ENCODE measurements around the gene EVC.
"Not testable (repeated sequence)": the region's sequence is repeated elsewhere in the genome, so short reads cannot be mapped to it uniquely, and the experiment has no call there.

EVC gene

GRCh38 chr4:5708449-5709206, 2.4 kb upstream of the EVC start, which contains the start of gene EVC2:
TSS of gene EVC2 (minus strand) at chr4:5708559. CDS start at chr4:5708513, 46 bp downstream.
- no peak for DNase-seq (ENCODE audit: low read depth)

DNA sequence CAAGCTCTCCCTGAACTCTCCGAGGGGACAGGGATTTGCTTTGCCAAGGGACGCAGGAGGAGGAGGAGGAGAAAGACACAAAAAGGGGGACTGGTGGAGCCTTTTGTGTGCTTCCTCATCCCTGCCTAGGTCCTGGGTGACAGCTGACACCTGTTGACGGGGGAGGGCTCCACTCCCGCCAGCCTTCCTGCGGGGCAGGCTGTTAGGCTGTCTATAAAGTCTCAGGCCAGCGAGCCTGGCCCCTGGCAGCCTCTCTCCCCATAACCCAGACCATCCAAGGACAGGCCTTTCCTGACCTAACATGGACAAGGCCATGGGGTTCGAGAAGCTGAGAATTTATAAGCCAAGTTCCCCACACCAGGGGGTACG, 1.8 kb upstream of the EVC start:
- DNase-seq (ENCODE audit: low read depth): no peak

DNA sequence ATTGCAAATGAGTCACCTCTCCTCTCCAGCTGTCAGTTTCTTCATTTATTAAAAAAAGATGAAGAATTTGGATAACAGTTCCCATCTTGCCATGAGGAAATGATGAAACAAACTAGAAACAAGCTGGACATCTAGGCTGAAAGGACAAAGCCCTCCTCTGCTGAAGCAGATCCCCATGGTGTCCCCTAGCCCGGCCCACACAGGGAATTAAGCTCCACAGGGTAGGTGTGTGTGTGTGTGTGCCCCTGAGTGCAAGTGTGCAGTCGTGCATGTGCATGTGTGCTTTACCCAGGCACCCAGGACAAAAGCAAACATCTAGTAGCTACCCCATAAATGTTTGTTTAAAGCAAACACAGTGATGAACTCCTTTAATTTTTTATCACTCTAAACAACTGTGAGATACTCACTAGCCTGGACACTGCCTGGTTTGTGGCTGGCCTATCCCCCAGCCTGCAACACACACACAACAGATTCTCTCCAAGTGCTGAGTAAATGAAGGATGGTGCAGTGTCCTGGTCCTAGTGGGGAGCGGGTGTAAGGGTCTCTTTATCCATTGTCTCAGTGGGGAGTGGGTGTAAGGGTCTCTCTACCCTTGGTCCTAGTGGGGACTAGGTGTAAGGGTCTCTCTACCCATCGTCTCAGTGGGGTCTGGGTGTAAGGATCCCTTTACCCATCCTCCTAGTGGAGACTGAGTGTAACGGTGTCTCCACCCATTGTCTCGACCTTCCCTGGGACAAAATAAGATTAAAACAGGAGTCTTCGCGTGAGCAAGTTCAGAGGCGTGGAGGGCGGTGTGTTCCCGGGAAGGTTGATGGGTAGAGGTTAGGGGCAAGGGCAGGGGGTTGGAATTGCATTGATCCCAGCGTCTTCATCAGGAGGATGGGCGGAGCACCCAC, 688 bp upstream of the EVC start:
- DNase-seq (ENCODE audit: low read depth): no peak

GRCh38 chr4:5711479-5712184, 631 bp downstream of the EVC start:
- no peak for DNase-seq (ENCODE audit: low read depth)

DNA sequence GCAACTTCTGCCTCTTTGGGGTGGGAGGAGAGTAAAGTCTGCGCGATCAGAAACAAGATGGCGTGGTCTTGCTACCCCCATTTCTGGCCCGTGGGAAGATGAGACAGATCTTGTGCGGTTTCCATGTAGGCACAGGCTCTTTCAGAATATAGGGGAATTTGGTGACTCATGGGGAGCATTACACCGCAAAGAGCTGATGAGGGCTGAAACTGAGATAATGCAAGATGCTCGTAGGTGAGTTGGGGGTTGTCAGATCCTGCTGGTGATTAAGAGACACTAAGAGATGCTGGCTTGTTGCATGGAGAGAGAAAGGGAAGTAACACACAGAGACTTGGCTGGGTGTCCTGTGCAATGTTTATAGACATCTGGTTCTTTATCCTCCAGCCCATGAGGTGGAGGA, 1.5 kb downstream of the EVC start:
- DNase-seq (ENCODE audit: low read depth): no peak

DNA sequence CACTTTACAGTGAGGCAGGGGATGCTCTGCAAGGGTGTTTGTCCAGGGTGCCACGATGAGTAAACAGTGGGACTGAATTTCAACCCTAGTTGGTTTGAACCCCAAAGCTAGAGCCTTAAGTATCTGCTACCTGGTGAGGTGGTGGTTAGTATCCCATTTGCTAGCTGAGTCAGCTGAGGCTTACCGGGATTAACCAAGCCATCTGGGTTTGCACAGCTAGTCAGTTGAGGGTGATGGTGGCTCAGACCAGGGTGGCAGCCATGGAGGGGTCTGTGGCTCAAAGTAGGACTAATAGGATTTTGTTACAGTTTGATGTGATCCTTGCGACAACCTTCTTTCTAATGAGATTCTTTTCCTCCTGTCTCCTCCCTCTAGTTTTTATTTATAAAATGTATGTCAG, 1.9 kb downstream of the EVC start:
- DNase-seq (ENCODE audit: low read depth): no peak

GRCh38 chr4:5713861-5714260, 2.9 kb downstream of the EVC start:
- no peak for DNase-seq (ENCODE audit: low read depth)

DNA sequence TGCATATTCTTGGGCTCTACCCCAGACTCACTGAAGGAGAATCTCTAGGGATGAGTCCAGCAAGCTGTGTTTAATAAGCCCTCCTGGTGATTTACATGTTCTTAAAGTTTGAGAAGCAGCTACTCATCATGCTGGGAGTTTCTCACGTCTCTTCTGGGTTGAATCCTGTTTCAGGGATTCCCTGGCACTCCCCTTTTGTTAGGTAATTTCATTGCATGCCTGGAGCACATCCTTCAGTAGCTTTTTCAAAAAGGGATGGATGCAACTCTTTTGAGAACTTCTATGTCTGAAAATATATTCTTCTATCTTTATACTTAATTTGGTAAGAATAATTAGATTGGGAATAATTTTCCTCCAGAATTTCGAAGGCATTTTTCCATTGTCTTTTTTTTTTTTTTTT, 4.4 kb downstream of the EVC start:
- DNase-seq (ENCODE audit: low read depth): no peak

DNA sequence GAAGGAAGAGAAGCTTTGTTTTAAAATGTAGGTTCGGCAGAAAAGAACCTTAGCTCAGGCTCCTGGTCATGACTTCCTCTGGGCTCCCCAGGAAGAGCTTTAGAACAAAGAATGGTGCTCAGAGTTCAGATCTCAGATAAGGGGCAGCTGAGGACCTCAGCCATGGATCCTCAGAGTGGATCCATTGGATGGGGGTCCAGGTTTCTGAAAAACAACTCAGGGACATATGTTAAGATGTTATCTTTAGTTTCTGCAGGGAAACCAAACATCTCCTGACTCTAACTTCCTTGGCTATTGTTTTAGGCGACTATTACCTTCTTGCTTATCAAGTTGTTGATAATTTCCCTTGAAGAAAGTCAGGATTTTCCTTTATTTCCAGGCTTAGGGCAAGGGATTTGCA, 5.4 kb downstream of the EVC start:
- DNase-seq (ENCODE audit: low read depth): no peak

- no peak for DNase-seq (ENCODE audit: low read depth)
Measured at GRCh38 chr4:5717449-5718158, 6.6 kb downstream of the EVC start.

- DNase-seq (ENCODE audit: low read depth): no peak
Measured at GRCh38 chr4:5718411-5718810, 7.4 kb downstream of the EVC start.

DNA sequence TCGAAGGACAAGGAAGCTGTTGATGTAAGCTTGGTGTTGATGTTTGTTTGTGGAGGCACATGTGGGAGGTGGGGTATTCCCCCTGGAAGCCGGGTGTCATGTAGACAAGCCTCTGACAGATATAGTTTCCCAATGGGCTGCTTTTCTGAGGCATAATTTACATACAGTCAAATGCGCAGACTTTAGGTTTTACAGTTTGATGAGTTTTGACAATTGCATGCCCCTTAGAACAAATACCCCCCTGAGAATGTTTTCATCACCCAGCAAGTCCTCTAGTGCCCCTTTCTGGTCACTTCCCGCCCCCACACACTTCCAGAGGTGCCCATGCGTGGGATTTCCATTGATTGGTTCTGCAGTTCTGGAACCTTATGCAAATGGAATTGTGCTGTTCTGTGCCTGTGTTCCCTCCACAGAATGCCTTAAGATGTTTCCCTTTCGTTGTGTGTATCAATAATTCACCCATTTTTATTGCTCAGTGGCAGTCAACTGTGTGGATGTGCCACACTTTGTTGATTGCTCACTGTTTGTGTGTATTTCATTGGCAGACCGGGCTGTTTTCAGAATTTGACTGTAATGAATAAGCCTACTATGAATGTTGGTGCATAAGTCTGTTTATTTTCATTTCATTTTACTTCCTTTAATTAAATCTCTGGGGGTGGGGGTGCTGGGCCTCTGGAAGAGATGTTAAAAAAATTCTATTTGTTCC, 8.5 kb downstream of the EVC start:
- no peak for DNase-seq (ENCODE audit: low read depth)

DNA sequence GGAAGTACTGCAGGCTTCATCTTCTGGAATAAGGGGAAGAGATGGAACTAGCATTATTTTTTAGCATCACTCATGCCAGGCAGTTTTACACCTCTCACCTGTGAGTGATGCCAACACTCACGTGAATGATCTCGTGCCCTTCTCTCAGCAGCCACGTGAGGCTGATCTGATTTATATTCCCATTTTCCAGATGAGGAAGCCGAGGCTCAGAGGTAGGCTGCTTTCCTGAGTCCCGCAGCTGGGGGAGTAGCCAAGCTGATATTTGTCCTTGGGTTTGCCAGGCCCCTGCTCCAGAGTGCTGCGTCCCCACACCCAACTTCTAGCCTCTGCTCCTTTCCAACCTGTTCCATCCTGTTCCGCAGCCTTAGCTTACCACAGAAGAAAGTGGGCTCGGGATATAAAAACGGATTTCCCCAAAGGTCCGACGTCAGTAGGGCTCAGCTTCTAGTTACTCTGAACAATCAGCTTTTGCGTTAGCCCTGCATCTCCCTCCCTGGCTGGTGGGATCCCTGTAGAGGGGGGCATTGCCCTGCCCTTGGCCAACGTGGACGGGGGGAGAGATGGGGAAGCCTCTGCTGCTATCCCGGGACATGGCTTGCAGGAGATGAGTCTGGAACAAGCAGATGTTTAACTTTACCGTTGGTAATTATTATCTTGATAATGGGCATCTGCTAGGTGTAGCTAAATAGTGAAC, 9.3 kb downstream of the EVC start:
- no peak for DNase-seq (ENCODE audit: low read depth)

DNA sequence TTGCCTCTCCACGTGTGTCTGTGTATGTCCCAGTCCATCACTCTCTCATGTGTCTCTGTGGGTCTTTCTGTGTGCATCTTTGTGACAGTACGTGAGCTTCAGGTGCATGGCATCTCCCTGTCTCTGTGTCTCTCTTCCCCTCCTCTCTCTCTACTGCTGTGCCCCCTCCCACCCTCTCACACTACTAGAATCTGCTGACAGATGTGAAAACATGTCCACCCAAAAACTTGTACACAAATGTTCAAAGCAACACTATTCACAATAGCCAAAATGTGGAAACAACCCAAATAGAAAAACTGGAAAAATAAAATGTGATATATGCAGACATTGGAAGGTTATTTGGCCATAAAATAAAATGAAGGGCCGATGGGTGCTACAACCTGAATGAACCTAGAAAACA, 10.0 kb downstream of the EVC start:
- no peak for DNase-seq (ENCODE audit: low read depth)

DNA sequence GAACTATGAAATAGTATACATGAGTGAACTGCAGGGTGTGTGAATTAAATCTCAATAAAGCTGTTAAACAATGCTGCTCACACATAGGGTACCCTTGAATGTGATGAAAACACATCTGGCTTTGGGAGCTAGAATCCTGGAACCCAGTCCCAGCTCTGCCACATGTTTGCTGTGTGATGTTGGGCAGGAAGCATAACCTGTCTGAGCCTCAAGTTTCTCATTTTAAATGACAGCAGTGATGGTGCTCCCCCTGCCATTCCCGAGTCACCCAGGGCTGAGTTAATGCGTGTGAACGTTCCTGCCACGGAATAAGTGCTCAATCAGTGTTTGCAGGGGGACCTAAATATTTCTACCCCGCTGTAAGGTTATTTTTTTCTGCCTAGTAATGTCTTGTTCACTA, 10.9 kb downstream of the EVC start:
- DNase-seq (ENCODE audit: low read depth): no peak

GRCh38 chr4:5722328-5722727, 11.3 kb downstream of the EVC start:
- no peak for DNase-seq (ENCODE audit: low read depth)

DNA sequence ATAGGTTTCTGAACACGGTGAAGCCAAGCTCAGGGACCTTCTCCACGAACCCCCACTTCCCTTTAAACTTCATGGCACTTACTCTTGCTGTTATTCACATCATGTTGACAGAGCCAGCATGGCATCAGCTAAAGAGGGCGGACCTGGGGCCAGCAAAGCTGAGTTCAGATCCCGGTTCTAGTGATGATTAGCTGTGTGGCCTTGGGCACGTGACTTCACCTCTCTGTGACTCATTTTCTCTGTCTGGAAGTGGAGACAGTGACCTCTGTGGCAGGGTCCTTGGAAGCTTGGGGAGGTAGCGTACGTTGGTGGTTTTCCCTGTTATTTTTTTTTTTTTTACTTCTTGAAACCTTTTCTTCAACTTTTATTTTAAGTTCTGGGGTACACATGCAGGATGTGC, 13.4 kb downstream of the EVC start:
- DNase-seq (ENCODE audit: low read depth): no peak

DNA sequence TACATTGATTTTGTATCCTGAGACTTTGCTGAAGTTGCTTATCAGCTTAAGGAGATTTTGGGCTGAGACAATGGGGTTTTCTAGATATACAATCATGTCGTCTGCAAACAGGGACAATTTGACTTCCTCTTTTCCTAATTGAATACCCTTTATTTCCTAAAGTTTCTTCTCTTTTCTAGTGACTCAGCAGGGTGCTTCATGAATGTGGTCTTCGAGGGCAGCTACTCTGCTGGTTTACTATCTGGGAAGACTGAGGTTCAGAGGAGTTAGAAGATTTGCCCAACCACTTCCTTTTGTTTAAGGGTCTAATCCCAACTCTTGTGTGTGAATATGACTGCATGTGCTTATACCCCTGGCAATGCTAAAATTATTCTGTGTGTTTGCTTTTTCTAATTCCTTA, 17.4 kb downstream of the EVC start:
- not testable (repeated sequence) for DNase-seq (ENCODE audit: low read depth)

DNA sequence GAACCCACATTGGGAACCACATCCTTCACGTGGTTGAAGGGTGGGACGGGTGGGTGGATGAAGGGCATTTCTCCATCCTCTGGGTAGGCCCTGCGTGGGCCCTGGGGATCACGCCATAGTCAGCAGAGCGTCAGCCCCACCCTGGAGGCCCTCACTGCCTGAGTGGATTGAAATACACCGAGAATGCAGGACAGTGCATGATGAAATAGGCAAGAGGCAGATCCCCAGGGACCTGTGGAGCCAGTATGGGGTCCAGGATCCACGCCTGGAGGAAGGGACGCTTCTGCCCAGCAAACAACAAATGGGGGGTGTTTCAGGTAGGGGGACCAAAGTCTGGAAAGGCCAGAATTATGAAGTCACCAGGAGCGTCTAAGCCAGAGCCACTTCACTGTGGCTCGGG, 19.4 kb downstream of the EVC start:
- no peak for DNase-seq (ENCODE audit: low read depth)

GRCh38 chr4:5730993-5731990, 20.3 kb downstream of the EVC start:
- no peak for DNase-seq (ENCODE audit: low read depth)
